ENCODE measurements around the gene EPC1. TPM values are rescaled to one million over a fixed set of nuclear protein-coding genes. Genes with fewer than 3 reads are reported as not detected.

Gene EPC1
- total RNA-seq, 1 donor from 2014 or later: 25.7 TPM

GRCh38 chr10:32377458-32378259 is 30.7 kb upstream of the EPC1 start:
- H4K20me1 ChIP-seq (ENCODE audit: insufficient read depth, low read length): peaks cover 14% of the 10 kb centered on the region
- peaks cover 5% of the 10 kb centered on the region for H3K36me3 Mint-ChIP-seq (ENCODE audit: low read depth, unreplicated experiment)
- H3K27me3 ChIP-seq (ENCODE audit: insufficient read depth, low read length): no peaks in the 10 kb centered on the region
- H3K4me3 ChIP-seq (ENCODE audit: insufficient read depth, low read depth, low read length): peak overlapping the region; percentile 98
- no peak for TF ChIP-seq EZH2 (IDR thresholded peaks at IDR 0.05; ENCODE audit: insufficient read depth, low read length)
- peak; percentile 49 for TF ChIP-seq CTCF (IDR thresholded peaks at IDR 0.05; ENCODE audit: insufficient read depth, low read depth, low read length)
- peak overlapping the region; percentile 97 for H3K9ac ChIP-seq (ENCODE audit: low read length)
- H2AFZ ChIP-seq (ENCODE audit: low read depth, low read length): peak overlapping the region; percentile 22
- DNase-seq (ENCODE audit: low read depth): peak; percentile 35
- peak; percentile 17 for FAIRE-seq
- H3K27me3 Mint-ChIP-seq (ENCODE audit: low read depth, unreplicated experiment): no peaks in the 10 kb centered on the region
- no peaks in the 10 kb centered on the region for H3K36me3 ChIP-seq (ENCODE audit: insufficient read depth, low read length)
- no peak overlapping the region for H3K27ac Mint-ChIP-seq (ENCODE audit: unreplicated experiment)
- H3K9me3 ChIP-seq (ENCODE audit: insufficient read depth, low read depth, low read length): no peaks in the 10 kb centered on the region
- peaks cover 11% of the 10 kb centered on the region for H3K4me1 ChIP-seq (ENCODE audit: insufficient read depth, low read length)
- H3K4me2 ChIP-seq (ENCODE audit: low read length): peak overlapping the region; percentile 98
- peaks cover 59% of the 10 kb centered on the region for H3K79me2 ChIP-seq (ENCODE audit: insufficient read depth, low read length)
- no peaks in the 10 kb centered on the region for H3K4me1 Mint-ChIP-seq (ENCODE audit: low read depth, unreplicated experiment)
- no peaks in the 10 kb centered on the region for H3K9me3 Mint-ChIP-seq (ENCODE audit: unreplicated experiment)
- peak overlapping the region; percentile 88 for H3K27ac ChIP-seq (ENCODE audit: low read depth, low read length)
- no peak overlapping the region for H3K4me3 Mint-ChIP-seq (ENCODE audit: unreplicated experiment)

- Mint-ChIP-seq H3K27me3 (ENCODE audit: low read depth, unreplicated experiment) (no peaks in the 10 kb centered on the region), H3K36me3 (ENCODE audit: low read depth, unreplicated experiment) (peaks cover 10% of the 10 kb centered on the region), H3K27ac (ENCODE audit: unreplicated experiment) (peak overlapping the region; percentile 31), H3K4me3 (ENCODE audit: unreplicated experiment) (no peak overlapping the region), H3K4me1 (ENCODE audit: low read depth, unreplicated experiment) (peaks cover 4% of the 10 kb centered on the region), H3K9me3 (ENCODE audit: unreplicated experiment) (no peaks in the 10 kb centered on the region)
- no peaks in the 10 kb centered on the region for H3K36me3 ChIP-seq (ENCODE audit: insufficient read depth, low read length)
- H3K27ac ChIP-seq (ENCODE audit: low read depth, low read length): peak overlapping the region; percentile 88
- H3K4me3 ChIP-seq (ENCODE audit: insufficient read depth, low read depth, low read length): peak overlapping the region; percentile 98
- H3K9me3 ChIP-seq (ENCODE audit: insufficient read depth, low read depth, low read length): no peaks in the 10 kb centered on the region
- peaks cover 22% of the 10 kb centered on the region for H4K20me1 ChIP-seq (ENCODE audit: insufficient read depth, low read length)
- no peak overlapping the region for H2AFZ ChIP-seq (ENCODE audit: low read depth, low read length)
- peaks cover 67% of the 10 kb centered on the region for H3K79me2 ChIP-seq (ENCODE audit: insufficient read depth, low read length)
- no peaks in the 10 kb centered on the region for H3K27me3 ChIP-seq (ENCODE audit: insufficient read depth, low read length)
- peak overlapping the region; percentile 98 for H3K4me2 ChIP-seq (ENCODE audit: low read length)
- H3K4me1 ChIP-seq (ENCODE audit: insufficient read depth, low read length): peaks cover 11% of the 10 kb centered on the region
- H3K9ac ChIP-seq (ENCODE audit: low read length): peak overlapping the region; percentile 97
- peak; percentile 93 for FAIRE-seq
- TF ChIP-seq CTCF (IDR thresholded peaks at IDR 0.05; ENCODE audit: insufficient read depth, low read depth, low read length): no peak
- no peak for TF ChIP-seq EZH2 (IDR thresholded peaks at IDR 0.05; ENCODE audit: insufficient read depth, low read length)
- DNase-seq (ENCODE audit: low read depth): no peak
Observed at GRCh38 chr10:32376771-32377170, 29.8 kb upstream of the EPC1 start.

- no peak for DNase-seq (ENCODE audit: low read depth)
- Mint-ChIP-seq H3K9me3 (ENCODE audit: unreplicated experiment) (no peaks in the 10 kb centered on the region), H3K27me3 (ENCODE audit: low read depth, unreplicated experiment) (no peaks in the 10 kb centered on the region), H3K36me3 (ENCODE audit: low read depth, unreplicated experiment) (peaks cover 10% of the 10 kb centered on the region), H3K4me3 (ENCODE audit: unreplicated experiment) (no peak overlapping the region), H3K27ac (ENCODE audit: unreplicated experiment) (no peak overlapping the region), H3K4me1 (ENCODE audit: low read depth, unreplicated experiment) (peaks cover 6% of the 10 kb centered on the region)
- H3K36me3 ChIP-seq (ENCODE audit: insufficient read depth, low read length): no peaks in the 10 kb centered on the region
- no peak overlapping the region for H3K27ac ChIP-seq (ENCODE audit: low read depth, low read length)
- peaks cover 11% of the 10 kb centered on the region for H3K4me1 ChIP-seq (ENCODE audit: insufficient read depth, low read length)
- H3K79me2 ChIP-seq (ENCODE audit: insufficient read depth, low read length): peaks cover 73% of the 10 kb centered on the region
- H3K4me3 ChIP-seq (ENCODE audit: insufficient read depth, low read depth, low read length): peak overlapping the region; percentile 98
- peak overlapping the region; percentile 98 for H3K4me2 ChIP-seq (ENCODE audit: low read length)
- H3K9ac ChIP-seq (ENCODE audit: low read length): peak overlapping the region; percentile 97
- H2AFZ ChIP-seq (ENCODE audit: low read depth, low read length): no peak overlapping the region
- FAIRE-seq: no peak
- TF ChIP-seq EZH2 (IDR thresholded peaks at IDR 0.05; ENCODE audit: insufficient read depth, low read length): no peak
- no peak for TF ChIP-seq CTCF (IDR thresholded peaks at IDR 0.05; ENCODE audit: insufficient read depth, low read depth, low read length)
- H3K9me3 ChIP-seq (ENCODE audit: insufficient read depth, low read depth, low read length): no peaks in the 10 kb centered on the region
- H4K20me1 ChIP-seq (ENCODE audit: insufficient read depth, low read length): peaks cover 29% of the 10 kb centered on the region
- H3K27me3 ChIP-seq (ENCODE audit: insufficient read depth, low read length): no peaks in the 10 kb centered on the region
Observed at GRCh38 chr10:32376097-32376496, 29.1 kb upstream of the EPC1 start.
